Naive thymus-derived CD8-positive, alpha-beta T cell (primary cell): Measurements from ENCODE around the gene IL3. TPM values are rescaled to one million over a fixed set of nuclear protein-coding genes. Genes with fewer than 3 reads are reported as not detected.
A peak's percentile ranks its signal among the peaks of the same experiment; 100 is the strongest.

Experiments used
- ATAC-seq, 2 donors: fragments of 150-1000 bp; cut with Tn5 transposase in 1 of 2; sonication (Bioruptor Pico), chemical (Tn5 transposase) in 1 of 2; 1 replicate in 1 of 2; 2 replicates in 1 of 2; pipeline ENCODE4 v1.10.0; 2021; ENCODE audit warnings: mild to moderate bottlenecking in 2 of 2, moderate library complexity in 2 of 2
- POLR2A ChIA-PET: fragments of 350-600 bp; sonication (Branson Sonifier 250); formaldehyde crosslinking; loops from one replicate; lab custom pipeline; 2021; ENCODE audit warnings: antibody characterized with exemption; lab: Charles Lee
- DNase-seq, 10 donors: peaks; one replicate each; pipeline versions ENCODE4 v3.0.0 to v3.0.0-alpha.2; 2020 to 2022
- H3K27ac Mint-ChIP-seq, 10 donors: one replicate each; pipeline ENCODE4 v1.8.0; 2020 to 2022; ENCODE audit warnings: mild to moderate bottlenecking in 10 of 10, mixed read lengths in 10 of 10, moderate library complexity in 4 of 10, inconsistent platforms in 1 of 10
- H3K27me3 Mint-ChIP-seq, 5 donors: one replicate each; pipeline ENCODE4 v1.8.0; 2021 to 2022; ENCODE audit warnings: mixed read lengths in 5 of 5
- H3K36me3 Mint-ChIP-seq, 3 donors: one replicate each; pipeline ENCODE4 v1.8.0; 2020 to 2022; ENCODE audit warnings: mixed read lengths in 3 of 3, mild to moderate bottlenecking in 2 of 3, inconsistent platforms in 1 of 3
- H3K4me1 Mint-ChIP-seq, 4 donors: one replicate each; pipeline ENCODE4 v1.8.0; 2021 to 2022; ENCODE audit warnings: mixed read lengths in 4 of 4
- H3K4me3 Mint-ChIP-seq, 10 donors: one replicate each; pipeline ENCODE4 v1.8.0; 2020 to 2022; ENCODE audit warnings: mild to moderate bottlenecking in 10 of 10, mixed read lengths in 10 of 10, moderate library complexity in 6 of 10, inconsistent platforms in 1 of 10
- H3K9me3 Mint-ChIP-seq, 9 donors: one replicate each; pipeline ENCODE4 v1.8.0; 2020 to 2022; ENCODE audit warnings: mixed read lengths in 9 of 9, mild to moderate bottlenecking in 3 of 9, inconsistent platforms in 1 of 9, moderate library complexity in 1 of 9
- polyA plus RNA-seq, 3 donors: library from polyadenylated mRNA; unstranded; fragments of 300-500 nt; fragmentation: Illumina TruSeq; gene quantifications; one replicate each; pipeline ENCODE4 v1.2.3, GENCODE V29; 2021
- total RNA-seq, 8 experiments: library from RNA in 2 of 8; stranded (reverse) in 2 of 8; gene quantifications; one replicate each; pipeline ENCODE4 v1.2.3 and lab custom pipeline; 2021 to 2026

IL3 gene
- total and polyA plus RNA-seq, 5 experiments from 2014 or later, result not detected

- peak overlapping the region in 1 of 10 donors; percentile 9 for H3K27ac Mint-ChIP-seq
- H3K27me3 Mint-ChIP-seq, result peaks cover 1 to 26% (median 11%) of the 10 kb centered on the region in 5 donors
- POLR2A ChIA-PET, result no interaction called here
These were observed 29.8 kb upstream of the IL3 start for GRCh38 chr5:132030610-132031009.

DNA sequence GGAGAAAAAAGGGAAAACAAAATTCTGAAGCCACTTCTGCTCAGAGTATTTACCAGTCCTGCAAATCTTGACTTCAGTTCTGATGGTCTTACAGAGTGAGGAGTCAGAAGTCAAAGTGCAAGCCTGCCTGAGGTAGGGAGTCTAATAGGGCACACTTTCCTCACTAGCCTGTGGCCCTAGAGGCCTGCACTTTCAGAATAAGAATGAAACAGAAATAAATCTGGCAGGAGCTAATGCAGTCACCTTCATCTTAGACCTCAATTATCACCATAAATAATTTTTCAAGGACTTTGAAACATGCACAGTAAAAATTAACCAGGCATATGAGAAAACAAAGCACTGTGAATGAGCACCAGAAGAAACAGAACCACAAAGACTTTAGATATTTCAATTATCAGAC, 28.3 kb upstream of the IL3 start:
- H3K36me3 Mint-ChIP-seq, result peaks cover 0 to 22% (median 12%) of the 10 kb centered on the region in 3 donors
- peaks cover 1 to 26% (median 11%) of the 10 kb centered on the region in 5 donors for H3K27me3 Mint-ChIP-seq
- H3K4me1 Mint-ChIP-seq, result peaks cover 3 to 9% (median 4%) of the 10 kb centered on the region in 4 donors
- peak overlapping the region in 1 of 10 donors; percentile 54 for H3K27ac Mint-ChIP-seq
- ATAC-seq (no peak), DNase-seq (no peak)
- H3K9me3 Mint-ChIP-seq, result peaks cover 4 to 28% (median 16%) of the 10 kb centered on the region in 9 donors
- POLR2A ChIA-PET, result no interaction called here
- no peak overlapping the region for H3K4me3 Mint-ChIP-seq

More at GRCh38 chr5:132030610-132031009, 29.8 kb upstream of the IL3 start:
- Mint-ChIP-seq H3K4me3 (no peak overlapping the region), H3K4me1 (peaks cover 4 to 11% (median 5%) of the 10 kb centered on the region in 4 donors), H3K36me3 (peaks cover 0 to 22% (median 12%) of the 10 kb centered on the region in 3 donors), H3K9me3 (peaks cover 4 to 28% (median 16%) of the 10 kb centered on the region in 9 donors)
- no peak for DNase-seq
- no peak for ATAC-seq

DNA sequence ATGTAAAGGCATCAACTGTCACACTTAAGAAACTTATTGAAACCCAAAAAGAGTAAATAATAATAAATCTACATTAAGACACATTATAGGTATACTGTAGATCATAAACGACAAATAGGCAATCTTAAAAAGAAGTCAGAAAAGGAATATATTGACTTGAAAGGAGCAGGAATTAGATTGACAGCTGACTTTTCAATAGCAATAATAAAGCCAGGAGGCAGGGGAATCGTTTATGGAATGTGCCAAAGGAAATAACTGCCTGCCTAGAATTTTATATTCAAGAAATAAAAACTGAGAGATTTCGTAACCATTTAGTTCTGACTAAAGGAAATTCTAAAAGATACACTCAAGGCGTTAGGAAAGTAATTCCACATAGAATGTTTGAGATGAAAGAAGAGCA, 27.3 kb upstream of the IL3 start:
- POLR2A ChIA-PET, result no interaction called here

DNA sequence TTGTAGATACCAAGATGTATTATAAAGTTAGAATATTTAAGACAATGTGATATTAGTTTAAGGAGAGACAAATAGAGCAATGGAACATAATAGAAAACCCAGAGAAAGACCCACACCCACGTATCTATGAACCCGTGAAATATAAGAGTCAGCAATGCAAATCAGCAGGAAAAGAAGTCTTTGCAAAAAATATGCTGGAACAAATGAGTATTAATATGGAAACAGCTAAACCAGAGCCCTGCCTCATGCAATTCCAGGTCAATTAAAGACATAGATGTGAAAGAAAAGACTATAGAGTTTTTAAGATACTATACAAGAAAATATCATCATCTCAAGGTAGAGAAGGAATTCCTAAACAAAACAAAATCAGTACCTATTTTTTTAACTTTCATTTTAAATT, 23.1 kb upstream of the IL3 start:
- Mint-ChIP-seq H3K9me3 (peaks cover 4 to 29% (median 15%) of the 10 kb centered on the region in 9 donors), H3K4me1 (peaks cover 0 to 1% (median 0%) of the 10 kb centered on the region in 4 donors), H3K36me3 (peaks cover 0 to 20% (median 12%) of the 10 kb centered on the region in 3 donors), H3K27ac (no peak overlapping the region), H3K4me3 (no peak overlapping the region), H3K27me3 (peaks cover 0 to 17% (median 4%) of the 10 kb centered on the region in 5 donors)
- POLR2A ChIA-PET, result no interaction called here
- ATAC-seq (no peak), DNase-seq (no peak)

More for the DNA sequence above, 27.3 kb upstream of the IL3 start:
- H3K27me3 Mint-ChIP-seq, result peaks cover 1 to 17% (median 10%) of the 10 kb centered on the region in 5 donors
- peaks cover 0 to 1% (median 0%) of the 10 kb centered on the region in 4 donors for H3K4me1 Mint-ChIP-seq
- no peak for ATAC-seq
- DNase-seq, result no peak
- H3K27ac Mint-ChIP-seq, result no peak overlapping the region
- H3K9me3 Mint-ChIP-seq, result peaks cover 4 to 31% (median 16%) of the 10 kb centered on the region in 9 donors
- H3K36me3 Mint-ChIP-seq, result peaks cover 0 to 22% (median 12%) of the 10 kb centered on the region in 3 donors
- no peak overlapping the region for H3K4me3 Mint-ChIP-seq

- Mint-ChIP-seq H3K36me3 (peaks cover 0 to 7% (median 4%) of the 10 kb centered on the region in 3 donors), H3K27ac (peak overlapping the region in 1 of 10 donors; percentile 57), H3K4me1 (no peaks in the 10 kb centered on the region), H3K9me3 (peaks cover 0 to 2% (median 0%) of the 10 kb centered on the region in 9 donors), H3K4me3 (no peak overlapping the region), H3K27me3 (peaks cover 0 to 14% (median 10%) of the 10 kb centered on the region in 5 donors)
- peak in 1 of 10 donors; percentile 10 for DNase-seq
- ATAC-seq, result no peak
- POLR2A ChIA-PET, result no interaction called here
These were observed 16.2 kb upstream of the IL3 start for GRCh38 chr5:132044207-132044606.

- H3K27me3 Mint-ChIP-seq, result peaks cover 0 to 17% (median 14%) of the 10 kb centered on the region in 5 donors
- H3K4me3 Mint-ChIP-seq, result no peak overlapping the region
- no peak for ATAC-seq
- peak in 1 of 10 donors; percentile 11 for DNase-seq
- POLR2A ChIA-PET, result no interaction called here
- H3K27ac Mint-ChIP-seq, result no peak overlapping the region
- H3K9me3 Mint-ChIP-seq, result peaks cover 0 to 2% (median 0%) of the 10 kb centered on the region in 9 donors
- H3K36me3 Mint-ChIP-seq, result peaks cover under 1 to 6% (median 4%) of the 10 kb centered on the region in 3 donors
- no peaks in the 10 kb centered on the region for H3K4me1 Mint-ChIP-seq
These were observed 13.6 kb upstream of the IL3 start for GRCh38 chr5:132046880-132047299.

DNA sequence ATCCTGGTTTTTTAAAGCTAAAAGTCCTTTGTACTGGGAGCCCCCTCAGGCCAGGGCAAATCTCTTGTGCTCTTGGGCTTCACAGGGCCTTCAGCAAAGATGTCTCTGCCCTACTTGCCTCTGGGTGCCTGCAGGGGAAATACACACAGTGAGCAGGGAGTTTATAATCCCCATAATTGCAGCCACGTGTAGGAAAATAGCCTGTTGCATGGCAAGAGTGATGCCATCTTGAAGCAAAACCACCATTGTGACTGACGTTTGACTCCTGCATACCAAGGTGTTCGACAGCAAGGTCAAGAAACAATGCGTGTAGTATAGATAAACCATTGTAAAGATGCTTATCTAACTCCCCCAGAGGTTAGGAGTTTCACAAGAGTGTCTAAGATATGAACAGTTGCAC, 11.4 kb upstream of the IL3 start:
- ATAC-seq (no peak), DNase-seq (no peak)
- Mint-ChIP-seq H3K9me3 (no peaks in the 10 kb centered on the region), H3K4me3 (no peak overlapping the region), H3K27me3 (peaks cover 0 to 17% (median 7%) of the 10 kb centered on the region in 5 donors), H3K27ac (no peak overlapping the region), H3K4me1 (no peaks in the 10 kb centered on the region), H3K36me3 (peaks cover 0 to 2% (median 0%) of the 10 kb centered on the region in 3 donors)
- POLR2A ChIA-PET, result no interaction called here

- Mint-ChIP-seq H3K27me3 (peaks cover 0 to 17% (median 4%) of the 10 kb centered on the region in 5 donors), H3K27ac (no peak overlapping the region), H3K4me1 (peaks cover 1 to 5% (median 4%) of the 10 kb centered on the region in 4 donors), H3K4me3 (no peak overlapping the region), H3K9me3 (no peaks in the 10 kb centered on the region), H3K36me3 (peaks cover 0 to 2% (median 0%) of the 10 kb centered on the region in 3 donors)
- DNase-seq, result no peak
- POLR2A ChIA-PET, result no interaction called here
- ATAC-seq, result no peak
These were observed 10.9 kb upstream of the IL3 start for GRCh38 chr5:132049559-132049958.

- peaks cover 2 to 10% (median 10%) of the 10 kb centered on the region in 4 donors for H3K4me1 Mint-ChIP-seq
- peaks cover 0 to 2% (median 0%) of the 10 kb centered on the region in 3 donors for H3K36me3 Mint-ChIP-seq
- POLR2A ChIA-PET, result no interaction called here
- ATAC-seq (no peak), DNase-seq (no peak)
- no peak overlapping the region for H3K27ac Mint-ChIP-seq
- peaks cover 0 to 17% (median 4%) of the 10 kb centered on the region in 5 donors for H3K27me3 Mint-ChIP-seq
- no peak overlapping the region for H3K4me3 Mint-ChIP-seq
- H3K9me3 Mint-ChIP-seq, result no peaks in the 10 kb centered on the region
These were observed 10.3 kb upstream of the IL3 start for GRCh38 chr5:132050136-132050535.

- peaks cover 0 to 2% (median 0%) of the 10 kb centered on the region in 3 donors for H3K36me3 Mint-ChIP-seq
- peaks cover 3 to 17% (median 15%) of the 10 kb centered on the region in 4 donors for H3K4me1 Mint-ChIP-seq
- H3K9me3 Mint-ChIP-seq, result no peaks in the 10 kb centered on the region
- ATAC-seq, result no peak
- POLR2A ChIA-PET, result no interaction called here
- DNase-seq, result no peak
- no peak overlapping the region for H3K27ac Mint-ChIP-seq
- peaks cover 0 to 17% (median 4%) of the 10 kb centered on the region in 5 donors for H3K27me3 Mint-ChIP-seq
- H3K4me3 Mint-ChIP-seq, result no peak overlapping the region
These were observed 9.5 kb upstream of the IL3 start for GRCh38 chr5:132050661-132051552.

DNA sequence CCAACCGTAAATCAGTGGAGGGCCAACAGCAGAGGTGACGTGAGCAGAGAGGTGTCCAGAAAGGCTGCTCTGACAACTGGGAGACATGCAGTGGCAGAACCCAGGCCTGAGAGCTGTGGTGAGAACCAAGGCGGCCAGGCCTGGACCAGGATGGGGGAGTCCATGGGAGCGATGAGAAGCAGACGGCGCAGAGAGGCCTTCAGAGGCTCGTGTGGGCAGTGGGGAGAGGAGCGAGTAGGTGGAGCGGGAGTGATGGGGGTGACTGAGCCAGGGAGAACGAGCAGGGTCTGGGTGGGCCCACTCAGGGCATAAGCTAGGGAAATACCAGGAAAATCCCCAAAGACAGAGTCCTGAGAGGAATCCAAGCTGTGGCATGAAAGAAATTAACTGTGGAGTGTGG, 7.9 kb upstream of the IL3 start:
- Mint-ChIP-seq H3K27ac (peak overlapping the region in 1 of 10 donors; percentile 33), H3K27me3 (peaks cover 0 to 17% (median 4%) of the 10 kb centered on the region in 5 donors), H3K9me3 (no peaks in the 10 kb centered on the region), H3K36me3 (peaks cover 0 to 2% (median 0%) of the 10 kb centered on the region in 3 donors), H3K4me1 (peaks cover 8 to 33% (median 29%) of the 10 kb centered on the region in 4 donors), H3K4me3 (no peak overlapping the region)
- POLR2A ChIA-PET, result no interaction called here
- ATAC-seq, result no peak
- DNase-seq, result no peak

DNA sequence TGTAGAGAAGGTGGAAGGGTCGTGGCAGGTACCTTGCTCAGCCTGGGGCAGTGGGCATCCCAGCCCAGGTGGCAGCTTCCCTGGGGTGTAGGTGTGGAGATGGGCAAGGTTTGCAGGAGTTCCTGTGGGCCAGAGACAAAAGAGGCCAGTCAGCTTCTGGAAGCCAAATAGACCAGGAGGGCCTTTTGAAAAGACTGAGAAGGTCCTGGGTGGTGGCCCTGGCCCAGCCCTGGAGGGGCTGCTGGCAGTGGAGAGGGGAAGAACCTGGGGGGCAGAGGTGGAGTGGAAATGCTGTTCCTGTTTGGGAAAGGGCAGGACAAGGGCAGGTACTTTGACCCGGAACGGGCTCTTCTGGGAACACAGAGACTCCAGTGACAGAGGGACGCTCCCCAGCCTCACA, 7.0 kb upstream of the IL3 start:
- POLR2A ChIA-PET, result no interaction called here
- Mint-ChIP-seq H3K9me3 (no peaks in the 10 kb centered on the region), H3K36me3 (peaks cover 0 to 2% (median 0%) of the 10 kb centered on the region in 3 donors), H3K27me3 (peaks cover 0 to 17% (median 4%) of the 10 kb centered on the region in 5 donors), H3K4me1 (peaks cover 12 to 39% (median 33%) of the 10 kb centered on the region in 4 donors), H3K4me3 (no peak overlapping the region), H3K27ac (peak overlapping the region in 1 of 10 donors; percentile 51)
- ATAC-seq (no peak), DNase-seq (peak in 2 of 10 donors; percentile 14 to 57)
